Heart left ventricle (tissue), 16 donors: Measurements from ENCODE around the gene WFIKKN2. TPM values are rescaled to one million over a fixed set of nuclear protein-coding genes. Genes with fewer than 3 reads are reported as not detected.

Source experiments
- ATAC-seq, 4 donors: fragments of 200-7000 bp; cut with Tn5 transposase; one replicate each; pipeline ENCODE4 v1.9.1; 2020 to 2022; ENCODE audit warnings: moderate library complexity in 4 of 4, mild to moderate bottlenecking in 3 of 4, moderate number of reproducible peaks in 1 of 4
- DNase-seq, 5 donors: peaks; one replicate each; pipeline ENCODE4 v3.0.0-alpha.2; 2020
- H3K27ac ChIP-seq, 12 donors: fragments of 200-600 bp; sonication (generic) in 4 of 12; one replicate each; pipeline versions ENCODE4 v1.5.0 to v1.8.0; 2016 to 2022; ENCODE audit warnings: mild to moderate bottlenecking in 2 of 12
- H3K27me3 ChIP-seq, 9 donors: fragments of 200-600 bp; sonication (generic) in 2 of 9; one replicate each; pipeline versions ENCODE4 v1.5.1 to v1.8.0; 2016 to 2022; ENCODE audit warnings: mild to moderate bottlenecking in 3 of 9
- H3K36me3 ChIP-seq, 9 donors: fragments of 200-600 bp; sonication (generic) in 2 of 9; one replicate each; pipeline versions ENCODE4 v1.5.0 to v1.8.0; 2018 to 2022; ENCODE audit warnings: mild to moderate bottlenecking in 2 of 9
- H3K4me1 ChIP-seq, 12 donors: fragments of 200-600 bp; sonication (generic) in 4 of 12; one replicate each; pipeline versions ENCODE4 v1.5.0 to v1.8.0; 2016 to 2022; ENCODE audit warnings: mild to moderate bottlenecking in 3 of 12
- H3K4me3 ChIP-seq, 12 donors: fragments of 200-600 bp; sonication (generic) in 4 of 12; one replicate each; pipeline versions ENCODE4 v1.5.0 to v1.8.0; 2017 to 2022; ENCODE audit warnings: mild to moderate bottlenecking in 9 of 12, moderate library complexity in 4 of 12
- H3K9me3 ChIP-seq, 12 donors: fragments of 200-600 bp; sonication (generic) in 4 of 12; one replicate each; pipeline versions ENCODE4 v1.5.0 to v1.8.0; 2016 to 2022; ENCODE audit warnings: mild to moderate bottlenecking in 1 of 12
- CTCF ChIP-seq, 12 donors: fragments of 200-600 bp; sonication (generic) in 4 of 12; IDR thresholded peaks; one replicate each; pipeline versions ENCODE4 v1.5.0 to v1.8.0; 2018 to 2022; ENCODE audit warnings: antibody characterized with exemption in 12 of 12, mild to moderate bottlenecking in 5 of 12
- POLR2A ChIP-seq, 2 donors: fragments of 450-650 bp; IDR thresholded peaks; one replicate each; pipeline ENCODE4 v1.6.1; 2017; ENCODE audit warnings: antibody characterized with exemption in 2 of 2, mild to moderate bottlenecking in 2 of 2, moderate library complexity in 2 of 2
- WGBS, 4 donors: extraction: QIAGEN DNeasy Blood & Tissue Kit in 2 of 4; methylation state at CpG; one replicate each; pipeline versions ENCODE4 v1.1.5 to v1.1.7; 2013 to 2018; 5-methylcytosine and 5-hydroxymethylcytosine counted together
- intact Hi-C, 10 donors: fragments of 100-400 bp; cut with DNase I; formaldehyde crosslinking; loops; one replicate each; pipeline versions ENCODE4 v1.11.1 to v1.14.2; 2022
- polyA plus RNA-seq, 2 donors: library from polyadenylated mRNA; stranded (reverse); fragments of 200-250 nt; gene quantifications; one replicate each; pipeline ENCODE4 v1.2.3, GENCODE V29; 2013
- total RNA-seq, 9 donors: library from RNA; depleted of rRNA in 2 of 9; stranded (reverse); fragments of >200 nt in 2 of 9; fragmentation: NEBNext Ultra II Directional in 3 of 9; extraction: Animal tissue kit (Norgen Biotek cat#: 25700) in 3 of 9; gene quantifications; one replicate each; pipeline versions ENCODE4 v1.1.0 to v1.2.4, GENCODE V29; 2016 to 2023
- donor health status: ischemic (EF 13 %, LVEDD 7.1; RV severe dilation, severe dysfunction).
- donor health status: healthy with polysubstance abuse.
- donor health status: DM: no; HTN: yes; CAD: no.
- donor health status: DM: no; HTN: no; CAD: no.
- donor health status: ischemic (EF 25% LVEDD 6.9; RV normal size, moderate dysfunction).
- donor health status: ischemic (EF 25% LVEDD 5.7; RV mildly dilated, moderate dysfunction).
- donor health status: healthy.
- donor health status: DM: yes; HTN: yes; CAD: no.
- donor health status: ischemic (EF 35%, LVEDD 5.7; RV mildly dilated, moderate dysfunction).
- donor health status: nonischemic (EF 11% LVEDD 7.7; RV severe dilation, severe dysfunction).
- donor health status: DM: yes; HTN: yes; CAD: no.
- donor health status: PGD.
- donor health status: ischemic (EF 29% LVEDD 5.4; RV normal size, mild dysfunction).
- donor health status: nonischemic (EF 23%, LVEDD 6.1; RV moderate dilation, normal function).

Gene WFIKKN2
- total and polyA plus RNA-seq, 11 donors, result 0.08 to 0.75 (median 0.24) TPM; not detected in 2

DNA sequence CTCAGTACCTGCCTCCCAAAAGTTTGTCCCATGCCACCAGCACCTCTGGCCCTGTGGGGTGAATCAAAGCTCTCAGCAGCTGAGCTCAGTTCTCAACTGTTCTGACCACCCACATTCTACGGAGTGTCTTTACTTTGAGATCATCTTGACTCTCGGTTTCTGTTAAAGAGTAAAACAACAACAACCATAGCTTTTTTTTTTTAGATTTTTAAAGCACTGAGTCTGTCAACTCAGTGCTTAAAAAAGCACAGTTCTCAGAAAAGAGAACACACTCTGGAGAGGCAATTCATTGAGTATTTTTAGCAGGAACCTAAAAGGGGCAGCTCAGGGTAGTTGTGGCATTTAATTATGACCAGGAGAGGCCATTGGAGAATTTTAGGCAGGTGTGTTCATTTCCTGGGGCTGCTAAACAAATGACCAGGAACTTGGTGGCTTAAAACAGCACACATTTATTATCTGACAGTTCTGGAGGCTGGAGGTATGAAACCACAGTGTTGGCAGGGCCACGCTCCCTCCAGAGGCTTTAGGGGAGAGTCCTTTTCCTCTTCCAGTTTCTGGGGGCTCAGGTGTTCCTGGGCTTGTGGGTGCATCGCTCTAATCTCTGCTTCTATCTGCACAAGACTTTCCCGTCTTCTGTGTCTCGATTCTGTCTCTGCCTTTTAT is 6.7 kb upstream of the WFIKKN2 start:
- 76 to 87% (median 78%) methylated on average over 6 of the region's 6 CpGs for WGBS, 4 donors
- Histone ChIP-seq H3K36me3 (no peaks in the 10 kb centered on the region), H3K4me1 (peaks cover 0 to 17% (median 0%) of the 10 kb centered on the region in 12 donors), H3K9me3 (no peaks in the 10 kb centered on the region), H3K27ac (peak overlapping the region in 2 of 12 donors; percentile 17 to 26), H3K4me3 (no peak overlapping the region), H3K27me3 (no peaks in the 10 kb centered on the region)
- intact Hi-C loops, result loop anchor here in 1 of 10 donors (1.0 kb wide), 1 partner anchor 12 kb away; no protein-coding TSS in a partner anchor
- ATAC-seq (peak in 1 of 4 donors; percentile 22), DNase-seq (no peak)
- TF ChIP-seq CTCF (IDR thresholded peaks at IDR 0.05) (no peak), POLR2A (IDR thresholded peaks at IDR 0.05) (no peak)

GRCh38 chr17:50829332-50829731 is 6.1 kb upstream of the WFIKKN2 start:
- WGBS, 4 donors, result 82 to 88% (median 86%) methylated on average over 6 of the region's 6 CpGs
- Histone ChIP-seq H3K4me1 (peaks cover 0 to 17% (median 0%) of the 10 kb centered on the region in 12 donors), H3K27ac (no peak overlapping the region), H3K36me3 (no peaks in the 10 kb centered on the region), H3K27me3 (no peaks in the 10 kb centered on the region), H3K4me3 (no peak overlapping the region), H3K9me3 (no peaks in the 10 kb centered on the region)
- TF ChIP-seq POLR2A (IDR thresholded peaks at IDR 0.05) (no peak), CTCF (IDR thresholded peaks at IDR 0.05) (no peak)
- DNase-seq (no peak), ATAC-seq (no peak)
- intact Hi-C loops, result no loop called here

DNA sequence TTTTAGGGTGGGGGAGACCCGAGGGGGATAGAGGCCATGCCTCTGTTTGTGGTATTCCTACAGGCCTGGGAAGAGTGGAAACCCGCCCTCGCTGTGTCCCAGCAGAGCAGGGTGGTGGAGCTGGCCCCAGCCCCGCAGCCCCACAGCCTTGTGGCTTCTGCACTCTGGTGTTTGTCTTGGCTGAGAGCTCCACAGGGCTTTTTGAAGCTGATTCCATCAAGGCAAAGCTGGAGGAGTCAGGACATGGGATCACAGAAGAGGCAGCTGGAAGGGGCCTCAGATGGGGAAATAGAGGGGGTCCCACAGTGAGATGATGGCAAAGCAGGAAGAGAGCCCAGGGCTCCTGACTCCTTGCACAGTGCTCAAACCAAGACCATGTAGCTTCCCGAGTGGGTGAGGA is 5.0 kb upstream of the WFIKKN2 start:
- intact Hi-C loops, result no loop called here
- DNase-seq, result no peak
- WGBS, 4 donors, result 66 to 77% (median 70%) methylated on average over 5 of the region's 5 CpGs
- no peak overlapping the region for H3K27ac ChIP-seq
- ATAC-seq, result peak in 1 of 4 donors; percentile 37
- peaks cover 0 to 21% (median 3%) of the 10 kb centered on the region in 12 donors for H3K4me1 ChIP-seq
- no peak for TF ChIP-seq POLR2A (IDR thresholded peaks at IDR 0.05)
- no peak for TF ChIP-seq CTCF (IDR thresholded peaks at IDR 0.05)
- no peak overlapping the region for H3K4me3 ChIP-seq
- H3K27me3 ChIP-seq, result peaks cover 0 to 4% (median 0%) of the 10 kb centered on the region in 9 donors
- H3K9me3 ChIP-seq, result no peaks in the 10 kb centered on the region
- H3K36me3 ChIP-seq, result no peaks in the 10 kb centered on the region

GRCh38 chr17:50830994-50831393 is 4.4 kb upstream of the WFIKKN2 start:
- TF ChIP-seq CTCF (IDR thresholded peaks at IDR 0.05), result no peak
- no peak for TF ChIP-seq POLR2A (IDR thresholded peaks at IDR 0.05)
- 79 to 100% (median 81%) methylated on average over 3 to 12 of the region's 12 CpGs for WGBS, 4 donors
- intact Hi-C loops, result no loop called here

More at GRCh38 chr17:50830994-50831393, 4.4 kb upstream of the WFIKKN2 start:
- H3K4me1 ChIP-seq, result peaks cover 0 to 24% (median 3%) of the 10 kb centered on the region in 12 donors
- no peak for DNase-seq
- no peaks in the 10 kb centered on the region for H3K9me3 ChIP-seq
- no peak overlapping the region for H3K4me3 ChIP-seq
- H3K36me3 ChIP-seq, result no peaks in the 10 kb centered on the region
- peaks cover 0 to 4% (median 0%) of the 10 kb centered on the region in 9 donors for H3K27me3 ChIP-seq
- ATAC-seq, result no peak
- no peak overlapping the region for H3K27ac ChIP-seq
